Endodermal cell (in vitro differentiated cells): ENCODE measurements around the gene ADGRB2. TPM values are rescaled to one million over a fixed set of nuclear protein-coding genes. Genes with fewer than 3 reads are reported as not detected.

Source experiments
- DNase-seq: peaks from one replicate; pipeline ENCODE4 v3.0.0-alpha.2; 2017
- H3K27ac ChIP-seq: 2 replicates; pipeline ENCODE4 v1.5.1; 2013; ENCODE audit warnings: mild to moderate bottlenecking, low read depth, low read length, moderate library complexity
- H3K27me3 ChIP-seq: 2 replicates; pipeline ENCODE4 v1.6.1; 2013; ENCODE audit warnings: mild to moderate bottlenecking, low read length, moderate library complexity; ENCODE audit not compliant: insufficient read depth, control insufficient read depth, poor library complexity, severe bottlenecking
- H3K36me3 ChIP-seq: 2 replicates; pipeline ENCODE4 v1.7.0; 2013; ENCODE audit warnings: mild to moderate bottlenecking, low read length, moderate library complexity; ENCODE audit not compliant: control insufficient read depth, insufficient read depth
- H3K4me1 ChIP-seq: one replicate; pipeline ENCODE4 v1.7.0; 2013; ENCODE audit warnings: low read length; ENCODE audit not compliant: control insufficient read depth, insufficient read depth
- H3K4me3 ChIP-seq: 2 replicates; pipeline ENCODE4 v1.5.1; 2013; ENCODE audit warnings: mild to moderate bottlenecking, low read length, moderate library complexity
- H3K9ac ChIP-seq: 2 replicates; pipeline ENCODE4 v1.6.1; 2013; ENCODE audit warnings: mild to moderate bottlenecking, low read length, moderate library complexity; ENCODE audit not compliant: poor library complexity, severe bottlenecking; ENCODE audit errors: extremely low read depth
- H3K9me3 ChIP-seq: 2 replicates; pipeline ENCODE4 v1.6.1; 2013; ENCODE audit warnings: mild to moderate bottlenecking, low read length, moderate library complexity; ENCODE audit not compliant: control insufficient read depth
- H3K27ac Mint-ChIP-seq: 2 replicates; pipeline ENCODE4 v1.8.0; 2020; ENCODE audit warnings: mixed read lengths
- H3K27me3 Mint-ChIP-seq: 2 replicates; pipeline ENCODE4 v1.8.0; 2021; ENCODE audit warnings: mild to moderate bottlenecking, mixed read lengths; ENCODE audit not compliant: insufficient read depth
- H3K36me3 Mint-ChIP-seq: 2 replicates; pipeline ENCODE4 v1.8.0; 2020; ENCODE audit warnings: low read depth, mixed read lengths
- H3K4me1 Mint-ChIP-seq: 2 replicates; pipeline ENCODE4 v1.8.0; 2020; ENCODE audit warnings: mixed read lengths
- H3K4me3 Mint-ChIP-seq: 2 replicates; pipeline ENCODE4 v1.8.0; 2020; ENCODE audit warnings: mild to moderate bottlenecking, moderate library complexity, mixed read lengths
- H3K9me3 Mint-ChIP-seq: 2 replicates; pipeline ENCODE4 v1.8.0; 2020; ENCODE audit warnings: mild to moderate bottlenecking, mixed read lengths
- WGBS, 2 experiments: methylation state at CpG; one replicate each; pipeline versions ENCODE4 v1.1.5 to v1.1.7; 2013; ENCODE audit warnings: missing lambda C conversion rate in 2 of 2, mixed read lengths in 1 of 2; ENCODE audit not compliant: insufficient coverage in 1 of 2, insufficient read length in 1 of 2; 5-methylcytosine and 5-hydroxymethylcytosine counted together
- total RNA-seq, 2 donors: library from RNA; stranded (reverse); fragmentation: NEBNext Ultra II Directional in 1 of 2; extraction: Animal tissue kit (Norgen Biotek cat#: 25700) in 1 of 2; gene quantifications; 2 replicates in 1 of 2; 3 replicates in 1 of 2; pipeline ENCODE4 v1.2.1, GENCODE V29; 2021
- TF ChIP-seq, protein P1 (sequence below): fragments of 200-600 bp; sonication (generic); conservative IDR thresholded peaks from 2 replicates; pipeline ENCODE4 v1.5.0; 2021; ENCODE audit warnings: antibody characterized with exemption, mild to moderate bottlenecking

ADGRB2 gene
- total RNA-seq, 2 donors from 2014 or later, result 13.1 to 22.7 TPM

DNA sequence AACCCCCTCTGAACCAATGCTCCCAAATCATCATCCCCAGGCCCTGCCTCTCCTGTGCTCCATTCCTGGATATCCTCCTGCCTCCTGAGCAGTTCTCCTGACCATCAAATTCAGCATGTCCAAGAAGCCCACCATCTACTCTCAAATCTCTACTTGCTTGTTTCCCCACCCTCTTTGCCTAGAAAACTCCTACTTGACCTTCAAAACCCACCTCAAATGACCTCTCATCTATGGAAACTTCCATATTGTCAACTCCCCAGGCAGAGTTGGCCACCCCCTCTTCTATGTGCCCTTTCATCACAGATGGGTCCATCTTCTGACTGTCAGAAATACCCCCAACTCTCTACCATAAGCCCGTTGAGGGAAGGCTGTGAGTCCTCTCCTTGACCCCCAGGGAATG lies 16.8 kb downstream of the ADGRB2 start:
- H3K27ac Mint-ChIP-seq, result no peak overlapping the region
- H3K27me3 Mint-ChIP-seq, result peaks cover 2% of the 10 kb centered on the region

DNA sequence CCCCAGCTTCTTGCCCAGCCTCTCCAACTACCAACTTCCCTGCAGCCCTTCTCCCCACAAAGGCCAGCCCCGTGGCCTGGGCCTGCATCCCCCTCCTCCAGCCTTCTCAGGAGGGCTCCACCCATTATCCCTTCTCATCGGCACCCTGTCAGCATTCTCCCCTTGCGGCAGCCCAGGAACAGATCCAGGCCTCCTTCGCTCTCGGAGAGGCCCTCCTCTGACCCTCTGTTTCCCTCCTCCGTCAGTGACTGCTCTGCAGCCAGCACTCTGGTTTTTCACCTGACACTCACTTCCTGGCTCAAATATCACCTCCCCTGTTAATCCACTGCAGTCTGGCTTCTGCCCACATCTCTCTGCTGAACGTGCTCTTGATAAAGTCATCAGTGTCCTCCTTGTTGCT lies 17.5 kb downstream of the ADGRB2 start:
- Histone ChIP-seq H3K27me3 (no peaks in the 10 kb centered on the region), H3K4me1 (peaks cover 5% of the 10 kb centered on the region), H3K27ac (no peak overlapping the region), H3K4me3 (no peak overlapping the region), H3K9me3 (no peaks in the 10 kb centered on the region), H3K36me3 (no peaks in the 10 kb centered on the region), H3K9ac (no peak overlapping the region)
- TF ChIP-seq, protein P1, sequence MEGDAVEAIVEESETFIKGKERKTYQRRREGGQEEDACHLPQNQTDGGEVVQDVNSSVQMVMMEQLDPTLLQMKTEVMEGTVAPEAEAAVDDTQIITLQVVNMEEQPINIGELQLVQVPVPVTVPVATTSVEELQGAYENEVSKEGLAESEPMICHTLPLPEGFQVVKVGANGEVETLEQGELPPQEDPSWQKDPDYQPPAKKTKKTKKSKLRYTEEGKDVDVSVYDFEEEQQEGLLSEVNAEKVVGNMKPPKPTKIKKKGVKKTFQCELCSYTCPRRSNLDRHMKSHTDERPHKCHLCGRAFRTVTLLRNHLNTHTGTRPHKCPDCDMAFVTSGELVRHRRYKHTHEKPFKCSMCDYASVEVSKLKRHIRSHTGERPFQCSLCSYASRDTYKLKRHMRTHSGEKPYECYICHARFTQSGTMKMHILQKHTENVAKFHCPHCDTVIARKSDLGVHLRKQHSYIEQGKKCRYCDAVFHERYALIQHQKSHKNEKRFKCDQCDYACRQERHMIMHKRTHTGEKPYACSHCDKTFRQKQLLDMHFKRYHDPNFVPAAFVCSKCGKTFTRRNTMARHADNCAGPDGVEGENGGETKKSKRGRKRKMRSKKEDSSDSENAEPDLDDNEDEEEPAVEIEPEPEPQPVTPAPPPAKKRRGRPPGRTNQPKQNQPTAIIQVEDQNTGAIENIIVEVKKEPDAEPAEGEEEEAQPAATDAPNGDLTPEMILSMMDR, result no peak
- no peak overlapping the region for H3K27ac Mint-ChIP-seq
- no peak for DNase-seq
- peaks cover 33% of the 10 kb centered on the region for H3K4me1 Mint-ChIP-seq
- H3K36me3 Mint-ChIP-seq, result no peaks in the 10 kb centered on the region
- no peaks in the 10 kb centered on the region for H3K9me3 Mint-ChIP-seq
- peaks cover 2% of the 10 kb centered on the region for H3K27me3 Mint-ChIP-seq
- WGBS, 2 experiments, result 62 to 75% methylated on average over 6 to 7 of the region's 7 CpGs
- H3K4me3 Mint-ChIP-seq, result no peak overlapping the region

More for the DNA sequence above, 16.8 kb downstream of the ADGRB2 start:
- H3K36me3 Mint-ChIP-seq, result no peaks in the 10 kb centered on the region
- H3K36me3 ChIP-seq, result no peaks in the 10 kb centered on the region
- no peaks in the 10 kb centered on the region for H3K9me3 ChIP-seq
- no peak overlapping the region for H3K9ac ChIP-seq
- H3K4me1 Mint-ChIP-seq, result peaks cover 33% of the 10 kb centered on the region
- no peaks in the 10 kb centered on the region for H3K27me3 ChIP-seq
- no peak overlapping the region for H3K27ac ChIP-seq
- no peak for DNase-seq
- H3K4me1 ChIP-seq, result peaks cover 7% of the 10 kb centered on the region
- TF ChIP-seq, protein P1, result no peak
- 92% methylated on average over 1 of the region's 1 CpG; no CpG with 5 or more reads in 1 of the 2 experiments for WGBS, 2 experiments
- no peak overlapping the region for H3K4me3 Mint-ChIP-seq
- H3K4me3 ChIP-seq, result no peak overlapping the region
- H3K9me3 Mint-ChIP-seq, result no peaks in the 10 kb centered on the region

DNA sequence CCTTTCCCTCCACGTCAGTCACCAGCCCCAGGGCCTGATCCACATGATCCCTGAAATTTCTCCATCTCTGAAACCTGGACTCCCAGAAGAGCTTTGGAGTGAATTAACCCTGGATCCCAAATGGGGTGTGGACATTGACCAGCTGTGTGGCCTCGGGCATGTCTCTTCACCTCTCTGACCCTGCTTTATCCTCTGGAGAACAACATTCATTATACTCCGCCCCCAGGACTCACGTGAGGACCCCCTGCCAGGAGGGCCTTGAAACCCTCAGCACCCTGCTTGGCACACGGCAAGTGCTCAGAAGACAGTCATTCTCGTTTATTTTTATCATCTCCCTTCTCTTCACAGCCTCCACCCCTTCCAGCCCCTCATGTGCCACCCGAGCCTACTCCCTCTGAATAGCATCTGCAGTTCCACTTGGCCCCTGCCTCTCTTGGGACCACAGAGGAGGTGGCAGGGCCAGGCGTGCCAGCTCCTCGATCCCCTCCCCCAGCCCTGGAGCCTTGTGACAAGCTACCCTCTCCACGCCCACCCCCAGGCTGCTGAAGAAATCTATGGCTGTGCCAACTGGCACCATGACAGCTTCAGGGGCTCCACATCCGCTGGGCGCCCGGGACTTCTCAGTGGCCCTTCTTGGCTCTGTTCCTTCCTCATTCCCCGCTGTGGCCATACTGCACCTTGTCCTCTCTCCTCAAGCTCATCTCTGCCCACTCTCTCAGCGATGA lies 18.0 kb downstream of the ADGRB2 start:
- Mint-ChIP-seq H3K4me3 (no peak overlapping the region), H3K9me3 (no peaks in the 10 kb centered on the region), H3K4me1 (peaks cover 33% of the 10 kb centered on the region), H3K36me3 (no peaks in the 10 kb centered on the region), H3K27ac (no peak overlapping the region), H3K27me3 (peaks cover 2% of the 10 kb centered on the region)
- Histone ChIP-seq H3K27ac (no peak overlapping the region), H3K9me3 (no peaks in the 10 kb centered on the region), H3K27me3 (no peaks in the 10 kb centered on the region), H3K4me1 (peaks cover 5% of the 10 kb centered on the region), H3K36me3 (no peaks in the 10 kb centered on the region), H3K9ac (no peak overlapping the region), H3K4me3 (no peak overlapping the region)
- TF ChIP-seq, protein P1, result no peak
- WGBS, 2 experiments, result 73 to 79% methylated on average over 10 to 15 of the region's 15 CpGs
- DNase-seq, result no peak
